Gastrocnemius medialis (tissue), 4 donors: ENCODE results near the gene GYG2.

Experiments used
- POLR2A ChIP-seq, 2 donors: fragments of 450-650 bp; IDR thresholded peaks; one replicate each; pipeline ENCODE4 v1.6.1; 2017; ENCODE audit warnings: antibody characterized with exemption in 2 of 2, mild to moderate bottlenecking in 2 of 2, moderate library complexity in 2 of 2
- TF ChIP-seq, protein P1 (sequence below), 5 experiments: fragments of 450-650 bp in 3 of 5; fragments of 200-600 bp in 2 of 5; sonication (generic) in 2 of 5; IDR thresholded peaks in 4 of 5; conservative IDR thresholded peaks in 1 of 5; 1 replicate in 4 of 5; 2 replicates in 1 of 5; pipeline ENCODE4 v1.5.1; 2016 to 2019; ENCODE audit warnings: antibody characterized with exemption in 5 of 5, mild to moderate bottlenecking in 3 of 5, moderate library complexity in 3 of 5

DNA sequence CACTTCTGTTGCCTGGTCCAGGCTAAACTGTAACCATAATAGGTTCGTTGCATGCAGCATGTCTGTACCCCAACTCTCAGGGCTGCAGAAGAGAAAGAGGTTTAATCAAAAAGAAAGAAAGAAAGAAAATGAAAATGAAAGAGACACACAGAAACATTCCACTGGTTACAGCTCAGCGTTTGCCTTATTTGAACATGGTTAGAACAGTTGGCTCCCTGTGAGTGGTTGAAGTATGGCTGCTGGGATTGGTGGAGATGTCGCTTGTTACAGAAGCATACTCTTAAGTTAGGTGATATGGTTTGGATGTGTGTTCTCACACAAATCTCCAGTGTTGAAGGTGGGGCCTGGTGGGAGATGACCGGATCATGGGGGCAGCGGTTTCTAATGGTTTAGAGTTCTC is 64.1 kb downstream of the GYG2 start:
- TF ChIP-seq, protein P1, sequence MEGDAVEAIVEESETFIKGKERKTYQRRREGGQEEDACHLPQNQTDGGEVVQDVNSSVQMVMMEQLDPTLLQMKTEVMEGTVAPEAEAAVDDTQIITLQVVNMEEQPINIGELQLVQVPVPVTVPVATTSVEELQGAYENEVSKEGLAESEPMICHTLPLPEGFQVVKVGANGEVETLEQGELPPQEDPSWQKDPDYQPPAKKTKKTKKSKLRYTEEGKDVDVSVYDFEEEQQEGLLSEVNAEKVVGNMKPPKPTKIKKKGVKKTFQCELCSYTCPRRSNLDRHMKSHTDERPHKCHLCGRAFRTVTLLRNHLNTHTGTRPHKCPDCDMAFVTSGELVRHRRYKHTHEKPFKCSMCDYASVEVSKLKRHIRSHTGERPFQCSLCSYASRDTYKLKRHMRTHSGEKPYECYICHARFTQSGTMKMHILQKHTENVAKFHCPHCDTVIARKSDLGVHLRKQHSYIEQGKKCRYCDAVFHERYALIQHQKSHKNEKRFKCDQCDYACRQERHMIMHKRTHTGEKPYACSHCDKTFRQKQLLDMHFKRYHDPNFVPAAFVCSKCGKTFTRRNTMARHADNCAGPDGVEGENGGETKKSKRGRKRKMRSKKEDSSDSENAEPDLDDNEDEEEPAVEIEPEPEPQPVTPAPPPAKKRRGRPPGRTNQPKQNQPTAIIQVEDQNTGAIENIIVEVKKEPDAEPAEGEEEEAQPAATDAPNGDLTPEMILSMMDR (IDR thresholded peaks at IDR 0.05 in 4 of 5, conservative IDR thresholded peaks at IDR 0.05 in 1 of 5), result no peak
- TF ChIP-seq POLR2A (IDR thresholded peaks at IDR 0.05), result no peak
